Measurements from ENCODE around the gene TASOR2.

TASOR2 gene

DNA sequence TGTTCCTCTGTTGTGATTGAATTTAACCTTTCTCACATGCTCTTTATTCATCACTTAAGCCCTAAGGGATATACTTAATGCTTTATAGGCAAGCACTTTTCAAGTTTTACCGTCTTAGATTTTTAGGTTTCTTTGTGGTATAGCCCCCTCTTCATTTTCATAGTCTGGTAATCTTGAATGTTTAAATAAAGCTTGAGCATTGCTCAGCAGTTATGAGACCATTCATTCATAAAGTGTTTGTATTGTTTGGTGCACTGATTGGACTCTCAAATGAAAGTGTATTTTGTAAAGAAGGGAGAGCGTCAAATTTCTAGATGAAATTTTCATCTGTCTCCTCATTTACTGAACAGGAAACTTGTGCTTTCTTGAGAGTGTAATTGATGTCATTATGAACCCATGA is 25.2 kb downstream of the TASOR2 start:
- no peak overlapping the region for H3K27ac ChIP-seq
- TF ChIP-seq CTCF (conservative IDR thresholded peaks at IDR 0.05), result no peak

GRCh38 chr10:5710859-5711258 is 26.2 kb downstream of the TASOR2 start:
- no peak overlapping the region for H3K27ac ChIP-seq
- TF ChIP-seq CTCF (conservative IDR thresholded peaks at IDR 0.05), result no peak

DNA sequence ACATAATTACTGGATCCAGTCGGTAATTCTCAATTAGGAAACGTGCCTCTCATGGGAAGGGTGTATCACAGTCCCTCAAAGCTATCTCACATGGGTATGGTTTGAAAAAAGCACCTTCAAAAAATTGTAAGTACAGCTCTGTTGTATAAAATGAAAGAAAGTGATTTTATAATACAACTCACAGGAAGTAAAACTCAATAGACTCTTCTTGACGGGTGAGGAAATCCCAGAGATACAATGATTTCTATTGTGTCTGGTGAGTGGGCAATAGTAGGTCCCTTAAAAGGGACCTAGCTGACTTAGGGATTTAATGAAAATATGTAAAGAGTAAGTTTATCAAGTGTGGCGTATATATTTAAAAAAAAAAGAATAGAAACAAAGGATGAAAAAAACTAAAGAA is 27.0 kb downstream of the TASOR2 start:
- TF ChIP-seq CTCF (conservative IDR thresholded peaks at IDR 0.05), result no peak
- H3K27ac ChIP-seq, result no peak overlapping the region

GRCh38 chr10:5719546-5719945 is 34.9 kb downstream of the TASOR2 start:
- no peak overlapping the region for H3K27ac ChIP-seq
- no peak for TF ChIP-seq CTCF (conservative IDR thresholded peaks at IDR 0.05)

GRCh38 chr10:5720182-5720581 is 35.5 kb downstream of the TASOR2 start:
- H3K27ac ChIP-seq, result no peak overlapping the region
- no peak for TF ChIP-seq CTCF (conservative IDR thresholded peaks at IDR 0.05)

DNA sequence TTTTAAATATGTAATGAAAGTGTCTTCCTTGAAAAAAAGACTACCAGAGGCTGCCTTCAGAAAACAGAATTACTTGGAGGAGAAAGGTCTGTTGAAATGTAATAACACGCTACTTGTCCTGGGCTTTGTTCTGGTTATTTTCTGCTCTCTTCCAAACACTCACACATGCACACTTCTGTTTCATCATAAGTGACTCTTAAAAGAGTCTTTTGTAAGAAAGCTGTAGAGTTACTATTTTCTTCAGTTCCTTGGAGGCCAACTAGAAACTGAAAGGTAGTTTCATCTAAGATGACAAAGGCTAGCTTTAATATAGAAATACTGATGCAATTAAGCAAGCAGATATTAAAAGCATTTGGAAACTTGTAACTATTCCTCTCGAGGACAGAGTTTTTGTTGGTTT is 39.1 kb downstream of the TASOR2 start:
- TF ChIP-seq CTCF (conservative IDR thresholded peaks at IDR 0.05), result no peak
- H3K27ac ChIP-seq, result no peak overlapping the region

DNA sequence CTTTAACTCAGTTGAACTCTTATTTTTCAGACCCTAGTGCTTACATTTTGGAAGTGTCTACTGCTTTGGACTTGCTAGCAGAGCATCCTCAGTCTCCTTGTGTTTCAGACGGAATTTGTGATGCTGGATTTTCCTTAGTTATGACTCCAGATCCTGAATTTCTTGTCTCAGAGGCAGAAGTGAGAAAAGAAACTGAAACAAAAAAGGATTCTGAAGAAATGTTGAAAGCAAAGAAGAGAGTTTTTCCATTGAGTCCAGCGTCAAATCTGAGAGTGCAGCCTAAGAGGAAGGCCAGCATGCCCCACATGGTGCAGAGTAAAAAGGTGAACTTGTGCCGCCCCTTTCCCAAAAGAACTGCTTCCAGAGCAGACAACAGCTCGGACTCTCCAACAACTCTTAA is 46.1 kb downstream of the TASOR2 start:
- TF ChIP-seq CTCF (conservative IDR thresholded peaks at IDR 0.05), result no peak
- no peak overlapping the region for H3K27ac ChIP-seq

DNA sequence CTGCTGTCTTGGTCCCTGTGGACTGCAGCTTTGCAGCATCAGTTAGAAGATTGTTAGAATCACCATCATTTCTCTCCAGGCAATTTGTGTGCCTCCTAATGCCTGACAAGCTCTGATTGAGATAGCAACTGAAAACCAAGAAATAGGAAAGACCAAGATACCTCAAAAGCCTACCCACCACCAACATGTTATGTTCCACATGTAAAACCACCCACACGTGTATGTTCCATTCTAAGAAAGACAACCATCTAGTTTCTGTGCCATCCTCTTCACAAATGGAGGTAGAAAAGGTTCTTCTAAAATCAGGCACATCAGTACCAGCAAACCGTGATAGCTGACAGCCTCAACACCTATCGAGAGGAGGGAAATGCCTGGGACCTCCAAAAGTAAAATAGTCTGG is 46.9 kb downstream of the TASOR2 start:
- H3K27ac ChIP-seq, result no peak overlapping the region
- no peak for TF ChIP-seq CTCF (conservative IDR thresholded peaks at IDR 0.05)
